Stomach (tissue), 9 donors: ENCODE results near the gene PIP4K2A. TPM values are rescaled to one million over a fixed set of nuclear protein-coding genes. Genes with fewer than 3 reads are reported as not detected.

Source experiments
- DNase-seq, 2 donors: peaks; one replicate each; pipeline versions ENCODE4 v3.0.0 to v3.0.0-alpha.2; 2013 to 2019
- H3K27ac ChIP-seq, 5 donors: fragments of 200-600 bp in 4 of 5; sonication (generic) in 4 of 5; one replicate each; pipeline ENCODE4 v1.5.1; 2013 to 2019; ENCODE audit warnings: mild to moderate bottlenecking in 1 of 5, moderate library complexity in 1 of 5
- H3K27me3 ChIP-seq, 3 donors: fragments of 200-600 bp; sonication (generic); one replicate each; pipeline ENCODE4 v1.5.1; 2017 to 2019; ENCODE audit warnings: mixed run types in 1 of 3
- H3K36me3 ChIP-seq, 4 donors: fragments of 200-600 bp; sonication (generic); 1 replicate in 3 of 4; 2 replicates in 1 of 4; pipeline ENCODE4 v1.5.1; 2016 to 2019
- H3K4me1 ChIP-seq, 4 donors: fragments of 200-600 bp; sonication (generic); one replicate each; pipeline ENCODE4 v1.5.1; 2016 to 2019
- H3K4me3 ChIP-seq, 4 donors: fragments of 200-600 bp; sonication (generic) in 3 of 4; one replicate each; pipeline ENCODE4 v1.5.1; 2016 to 2019; ENCODE audit warnings: mild to moderate bottlenecking in 1 of 4
- H3K9me3 ChIP-seq, 4 donors: fragments of 200-600 bp; sonication (generic); one replicate each; pipeline ENCODE4 v1.5.1; 2016 to 2019
- EP300 ChIP-seq: sonication (generic); formaldehyde crosslinking; IDR thresholded peaks from one replicate; pipeline ENCODE4 v1.6.1; 2017; ENCODE audit warnings: antibody characterized with exemption
- POLR2A ChIP-seq, 4 donors: fragments of 450-650 bp; IDR thresholded peaks; one replicate each; pipeline ENCODE4 v1.6.1; 2016; ENCODE audit warnings: antibody characterized with exemption in 4 of 4, control low read depth in 2 of 4, mild to moderate bottlenecking in 1 of 4, moderate library complexity in 1 of 4
- POLR2AphosphoS5 ChIP-seq, 3 donors: sonication (generic); formaldehyde crosslinking; IDR thresholded peaks; one replicate each; pipeline ENCODE4 v1.6.1; 2016; ENCODE audit warnings: antibody characterized with exemption in 3 of 3
- WGBS, 5 donors: extraction: QIAGEN DNeasy Blood & Tissue Kit in 3 of 5; methylation state at CpG; one replicate each; pipeline versions ENCODE4 v1.1.5 to v1.1.7; 2013 to 2018; 5-methylcytosine and 5-hydroxymethylcytosine counted together
- intact Hi-C: fragments of 100-400 bp; cut with DNase I; formaldehyde crosslinking; loops from one replicate; pipeline ENCODE4 v1.15.1; 2023; ENCODE audit warnings: low total_unique reads
- polyA plus RNA-seq, 3 donors: library from polyadenylated mRNA; stranded (reverse); fragments of 200-250 nt; gene quantifications; one replicate each; pipeline ENCODE4 v1.2.3, GENCODE V29; 2013
- total RNA-seq, 5 donors: library from RNA; depleted of rRNA; stranded (reverse); fragments of >200 nt; gene quantifications; one replicate each; pipeline versions ENCODE4 v1.1.0 to v1.2.3, GENCODE V29; 2014 to 2016
- TF ChIP-seq, protein P1 (sequence below), 7 experiments: fragments of 450-650 bp in 4 of 7; fragments of 200-600 bp in 3 of 7; sonication (generic) in 3 of 7; IDR thresholded peaks; one replicate each; pipeline ENCODE4 v1.5.1; 2016 to 2019; ENCODE audit warnings: antibody characterized with exemption in 7 of 7, control low read depth in 2 of 7, mild to moderate bottlenecking in 1 of 7
- donor health status: healthy with polysubstance abuse.
- donor health status: Bipolar disorder and iron deficiency.
- donor health status: healthy.

PIP4K2A gene
- total and polyA plus RNA-seq, 8 donors = 6.7 to 61.3 (median 13.6) TPM

DNA sequence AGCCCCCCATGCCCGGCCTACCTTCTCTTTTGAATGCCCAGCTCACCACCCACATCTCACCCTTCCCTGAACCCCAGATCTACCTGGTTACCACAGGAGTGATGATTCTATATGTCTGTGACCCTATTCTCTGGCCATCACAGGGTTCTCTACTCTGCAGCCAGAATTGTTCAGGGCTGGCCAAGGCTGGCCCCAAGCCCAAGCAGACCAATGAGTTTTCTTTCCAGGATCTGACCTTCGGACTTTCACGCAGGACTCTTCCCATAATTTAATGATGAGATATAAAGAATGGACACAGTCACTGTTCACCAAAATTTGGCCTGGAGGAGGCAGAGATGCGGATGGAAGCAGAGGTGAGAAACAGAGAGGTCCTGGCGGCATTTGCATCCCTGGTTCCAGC lies 72.6 kb downstream of the PIP4K2A start:
- H3K27ac ChIP-seq = no peak overlapping the region
- no peaks in the 10 kb centered on the region for H3K27me3 ChIP-seq
- H3K4me3 ChIP-seq = no peak overlapping the region
- DNase-seq = no peak
- no peaks in the 10 kb centered on the region for H3K36me3 ChIP-seq
- peaks cover 0 to 24% (median 8%) of the 10 kb centered on the region in 4 donors for H3K4me1 ChIP-seq
- TF ChIP-seq, protein P1, sequence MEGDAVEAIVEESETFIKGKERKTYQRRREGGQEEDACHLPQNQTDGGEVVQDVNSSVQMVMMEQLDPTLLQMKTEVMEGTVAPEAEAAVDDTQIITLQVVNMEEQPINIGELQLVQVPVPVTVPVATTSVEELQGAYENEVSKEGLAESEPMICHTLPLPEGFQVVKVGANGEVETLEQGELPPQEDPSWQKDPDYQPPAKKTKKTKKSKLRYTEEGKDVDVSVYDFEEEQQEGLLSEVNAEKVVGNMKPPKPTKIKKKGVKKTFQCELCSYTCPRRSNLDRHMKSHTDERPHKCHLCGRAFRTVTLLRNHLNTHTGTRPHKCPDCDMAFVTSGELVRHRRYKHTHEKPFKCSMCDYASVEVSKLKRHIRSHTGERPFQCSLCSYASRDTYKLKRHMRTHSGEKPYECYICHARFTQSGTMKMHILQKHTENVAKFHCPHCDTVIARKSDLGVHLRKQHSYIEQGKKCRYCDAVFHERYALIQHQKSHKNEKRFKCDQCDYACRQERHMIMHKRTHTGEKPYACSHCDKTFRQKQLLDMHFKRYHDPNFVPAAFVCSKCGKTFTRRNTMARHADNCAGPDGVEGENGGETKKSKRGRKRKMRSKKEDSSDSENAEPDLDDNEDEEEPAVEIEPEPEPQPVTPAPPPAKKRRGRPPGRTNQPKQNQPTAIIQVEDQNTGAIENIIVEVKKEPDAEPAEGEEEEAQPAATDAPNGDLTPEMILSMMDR (IDR thresholded peaks at IDR 0.05) = no peak
- TF ChIP-seq POLR2AphosphoS5 (IDR thresholded peaks at IDR 0.05) (no peak), POLR2A (IDR thresholded peaks at IDR 0.05) (no peak), EP300 (no peak)
- WGBS, 5 donors = 79 to 96% (median 91%) methylated on average over 5 of the region's 5 CpGs
- intact Hi-C loops = no loop called here
- H3K9me3 ChIP-seq = no peaks in the 10 kb centered on the region

- intact Hi-C loops = no loop called here
- H3K27me3 ChIP-seq = no peaks in the 10 kb centered on the region
- peaks cover 0 to 23% (median 7%) of the 10 kb centered on the region in 4 donors for H3K4me1 ChIP-seq
- no peaks in the 10 kb centered on the region for H3K36me3 ChIP-seq
- 88 to 96% (median 92%) methylated on average over 6 of the region's 6 CpGs for WGBS, 5 donors
- H3K27ac ChIP-seq = no peak overlapping the region
- H3K4me3 ChIP-seq = no peak overlapping the region
- no peak for DNase-seq
- no peaks in the 10 kb centered on the region for H3K9me3 ChIP-seq
- TF ChIP-seq EP300 (no peak), POLR2AphosphoS5 (IDR thresholded peaks at IDR 0.05) (no peak), POLR2A (IDR thresholded peaks at IDR 0.05) (no peak)
- TF ChIP-seq, protein P1 (IDR thresholded peaks at IDR 0.05) = no peak
Observed at GRCh38 chr10:22640359-22640758, 74.0 kb downstream of the PIP4K2A start.

GRCh38 chr10:22638863-22639262 lies 75.5 kb downstream of the PIP4K2A start:
- Histone ChIP-seq H3K9me3 (no peaks in the 10 kb centered on the region), H3K4me3 (no peak overlapping the region), H3K4me1 (peaks cover 0 to 19% (median 7%) of the 10 kb centered on the region in 4 donors), H3K27ac (no peak overlapping the region), H3K36me3 (no peaks in the 10 kb centered on the region), H3K27me3 (no peaks in the 10 kb centered on the region)
- intact Hi-C loops = no loop called here
- DNase-seq = no peak
- TF ChIP-seq EP300 = no peak
- TF ChIP-seq POLR2A (IDR thresholded peaks at IDR 0.05) = no peak
- TF ChIP-seq, protein P1 (IDR thresholded peaks at IDR 0.05) = no peak
- TF ChIP-seq POLR2AphosphoS5 (IDR thresholded peaks at IDR 0.05) = no peak
- 95 to 100% (median 98%) methylated on average over 1 of the region's 1 CpG for WGBS, 5 donors

DNA sequence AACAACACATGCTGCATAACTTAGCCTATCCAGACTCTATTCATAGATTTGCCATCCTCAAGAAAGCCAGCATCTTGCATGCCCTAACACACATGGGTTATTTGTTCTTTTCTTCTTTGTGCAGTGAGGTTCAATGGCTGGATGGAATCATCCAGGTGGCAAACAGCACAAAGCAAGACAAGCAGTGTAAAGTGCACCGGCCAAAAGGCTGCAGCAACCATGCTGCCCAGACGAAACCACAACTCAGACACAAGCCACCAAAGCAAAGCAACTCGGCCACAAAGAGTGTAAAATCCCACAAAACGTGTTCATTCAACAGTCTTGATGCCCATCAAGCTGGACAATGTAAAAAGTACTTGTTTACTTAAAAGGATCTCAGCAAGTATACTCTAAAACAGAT lies 76.9 kb downstream of the PIP4K2A start:
- 68 to 93% (median 81%) methylated on average over 4 of the region's 4 CpGs for WGBS, 5 donors
- Histone ChIP-seq H3K27me3 (no peaks in the 10 kb centered on the region), H3K4me1 (peaks cover 0 to 7% (median 0%) of the 10 kb centered on the region in 4 donors), H3K27ac (no peak overlapping the region), H3K9me3 (no peaks in the 10 kb centered on the region), H3K4me3 (no peak overlapping the region), H3K36me3 (no peaks in the 10 kb centered on the region)
- TF ChIP-seq EP300 (no peak), POLR2A (IDR thresholded peaks at IDR 0.05) (no peak), POLR2AphosphoS5 (IDR thresholded peaks at IDR 0.05) (no peak)
- TF ChIP-seq, protein P1 (IDR thresholded peaks at IDR 0.05) = no peak
- intact Hi-C loops = no loop called here
- DNase-seq = no peak
